Raji (cell line): Measurements from ENCODE around the gene OR6C70.

ENCODE experiments used
- POLR2A ChIP-seq: IDR thresholded peaks from 2 replicates; pipeline ENCODE4 v1.6.1; 2011; ENCODE audit warnings: low read depth, low read length, control low read depth; ENCODE audit not compliant: insufficient read depth

Gene OR6C70

DNA sequence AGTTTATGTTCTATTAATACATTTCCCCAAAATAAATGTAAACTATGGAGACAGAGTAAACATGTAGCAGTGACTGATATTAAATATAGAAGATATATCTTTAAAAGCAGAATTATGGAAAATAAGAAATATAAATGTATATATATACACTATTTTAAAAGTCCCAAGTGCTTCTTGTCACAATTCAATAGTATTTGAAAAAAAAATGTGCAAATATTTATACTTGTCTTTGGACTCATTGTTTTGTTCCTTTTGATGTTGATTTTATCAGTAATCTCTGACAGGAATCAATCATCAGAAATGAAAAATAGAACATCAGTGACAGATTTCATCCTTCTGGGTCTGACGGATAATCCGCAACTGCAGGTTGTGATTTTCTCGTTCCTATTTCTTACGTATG, 44.0 kb downstream of the OR6C70 start, which contains the start of gene OR6C76:
Gene OR6C76 (plus strand): TSS at position 301 of the 400 bp plus-strand sequence. CDS start 0 bp downstream, at position 301.
- TF ChIP-seq POLR2A: no peak

DNA sequence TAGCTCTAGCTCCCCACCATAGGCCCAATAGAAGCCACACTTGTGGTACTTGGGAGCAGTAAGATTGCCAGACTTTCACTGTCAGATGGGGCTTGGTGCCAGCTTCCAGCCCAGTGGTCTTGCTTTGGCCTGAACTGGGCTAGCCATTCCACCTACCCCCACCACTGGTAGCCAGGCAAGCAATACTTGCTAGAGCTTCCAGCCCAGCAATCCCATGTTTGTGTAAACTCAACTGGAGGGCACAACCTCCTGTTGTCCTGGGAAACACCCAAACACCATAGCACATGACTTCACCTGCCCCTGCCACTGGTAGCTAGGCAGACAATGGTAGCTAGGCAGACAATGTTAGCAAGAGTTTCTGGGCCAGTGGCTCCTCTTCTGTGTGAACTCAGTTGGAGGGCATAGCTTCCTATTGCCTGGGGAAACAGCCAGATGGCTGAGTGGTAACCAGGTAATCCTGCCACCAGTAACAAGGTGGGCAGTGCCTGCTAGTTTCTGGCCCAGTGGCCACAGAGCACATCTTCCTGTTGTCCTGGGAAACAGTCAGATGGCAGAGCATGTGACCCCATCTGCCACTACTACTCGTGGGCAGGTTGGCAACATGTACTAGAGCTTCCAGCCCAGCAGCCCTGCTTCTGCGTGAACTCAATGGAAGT, 49.5 kb downstream of the OR6C70 start:
- TF ChIP-seq POLR2A: no peak
